GM19468 (cell line): ENCODE data around the gene DNAJC2.

Source experiments
- ATAC-seq: cut with Tn5 transposase; IDR thresholded peaks from one replicate; pipeline ENCODE4 v1.9.1; 2021; ENCODE audit warnings: mild to moderate bottlenecking, moderate library complexity, moderate number of reproducible peaks; ENCODE audit not compliant: unreplicated experiment; ENCODE audit errors: extremely low read depth

The DNAJC2 gene, protein sequence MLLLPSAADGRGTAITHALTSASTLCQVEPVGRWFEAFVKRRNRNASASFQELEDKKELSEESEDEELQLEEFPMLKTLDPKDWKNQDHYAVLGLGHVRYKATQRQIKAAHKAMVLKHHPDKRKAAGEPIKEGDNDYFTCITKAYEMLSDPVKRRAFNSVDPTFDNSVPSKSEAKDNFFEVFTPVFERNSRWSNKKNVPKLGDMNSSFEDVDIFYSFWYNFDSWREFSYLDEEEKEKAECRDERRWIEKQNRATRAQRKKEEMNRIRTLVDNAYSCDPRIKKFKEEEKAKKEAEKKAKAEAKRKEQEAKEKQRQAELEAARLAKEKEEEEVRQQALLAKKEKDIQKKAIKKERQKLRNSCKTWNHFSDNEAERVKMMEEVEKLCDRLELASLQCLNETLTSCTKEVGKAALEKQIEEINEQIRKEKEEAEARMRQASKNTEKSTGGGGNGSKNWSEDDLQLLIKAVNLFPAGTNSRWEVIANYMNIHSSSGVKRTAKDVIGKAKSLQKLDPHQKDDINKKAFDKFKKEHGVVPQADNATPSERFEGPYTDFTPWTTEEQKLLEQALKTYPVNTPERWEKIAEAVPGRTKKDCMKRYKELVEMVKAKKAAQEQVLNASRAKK

DNA sequence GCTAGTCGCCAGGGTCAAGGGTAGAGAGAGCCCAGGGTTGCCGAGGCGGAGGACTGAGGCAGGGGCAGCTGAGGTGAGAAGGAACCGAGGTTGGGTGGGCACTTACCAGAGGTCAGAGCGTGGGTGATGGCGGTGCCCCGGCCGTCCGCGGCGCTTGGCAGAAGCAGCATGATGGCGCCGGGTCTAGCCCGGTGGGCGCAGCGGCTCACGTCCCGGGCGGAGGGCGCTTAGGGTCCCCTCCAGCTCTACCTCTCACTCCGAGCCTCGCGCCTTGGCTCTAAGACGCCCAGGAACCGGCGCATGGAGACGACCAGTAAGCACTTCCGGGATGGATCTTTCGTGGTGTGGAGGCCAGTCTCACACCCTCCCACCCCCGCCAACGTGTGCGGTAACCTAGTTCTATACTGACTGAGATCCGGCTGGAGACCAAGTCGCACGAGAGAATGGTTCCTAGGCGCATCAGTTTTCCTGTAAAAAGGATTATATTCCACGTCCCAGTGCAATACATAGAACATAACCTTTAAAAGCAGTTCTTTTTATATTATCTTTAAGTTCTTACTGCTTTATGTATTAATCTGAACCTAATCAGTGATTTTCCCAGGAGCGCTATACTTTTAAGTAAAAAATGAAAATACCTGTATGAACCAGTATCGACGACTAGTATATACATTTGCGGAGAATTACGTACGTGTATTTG lies at the start of gene DNAJC2:
TSS of gene DNAJC2 (minus strand) at position 315 of the 697 bp plus-strand sequence. CDS start at position 170, 145 bp downstream.
- ATAC-seq: peak; percentile 71

DNA sequence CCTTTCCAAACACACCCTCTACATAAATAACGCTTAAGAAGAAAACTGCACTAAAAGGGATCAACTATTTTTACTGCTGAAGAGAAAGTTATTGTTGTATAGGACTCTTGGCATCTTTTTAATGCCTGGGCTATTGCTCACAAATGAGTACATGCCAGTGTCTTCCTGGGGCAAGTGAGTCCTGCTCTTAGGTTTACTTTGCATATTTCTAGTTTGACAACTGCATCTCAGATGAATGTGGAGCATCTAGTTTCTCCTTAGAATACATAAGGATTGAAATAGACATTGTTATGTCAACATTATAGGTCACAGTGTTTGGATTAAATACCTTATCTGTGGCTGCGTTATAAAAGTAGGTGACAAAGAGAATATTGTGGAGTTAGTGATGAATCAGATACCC lies 47.4 kb upstream of the DNAJC2 start:
- no peak for ATAC-seq

GRCh38 chr7:103391150-103391549 lies 46.6 kb upstream of the DNAJC2 start:
- no peak for ATAC-seq

- no peak for ATAC-seq
Measured at GRCh38 chr7:103389263-103389662, 44.7 kb upstream of the DNAJC2 start.

DNA sequence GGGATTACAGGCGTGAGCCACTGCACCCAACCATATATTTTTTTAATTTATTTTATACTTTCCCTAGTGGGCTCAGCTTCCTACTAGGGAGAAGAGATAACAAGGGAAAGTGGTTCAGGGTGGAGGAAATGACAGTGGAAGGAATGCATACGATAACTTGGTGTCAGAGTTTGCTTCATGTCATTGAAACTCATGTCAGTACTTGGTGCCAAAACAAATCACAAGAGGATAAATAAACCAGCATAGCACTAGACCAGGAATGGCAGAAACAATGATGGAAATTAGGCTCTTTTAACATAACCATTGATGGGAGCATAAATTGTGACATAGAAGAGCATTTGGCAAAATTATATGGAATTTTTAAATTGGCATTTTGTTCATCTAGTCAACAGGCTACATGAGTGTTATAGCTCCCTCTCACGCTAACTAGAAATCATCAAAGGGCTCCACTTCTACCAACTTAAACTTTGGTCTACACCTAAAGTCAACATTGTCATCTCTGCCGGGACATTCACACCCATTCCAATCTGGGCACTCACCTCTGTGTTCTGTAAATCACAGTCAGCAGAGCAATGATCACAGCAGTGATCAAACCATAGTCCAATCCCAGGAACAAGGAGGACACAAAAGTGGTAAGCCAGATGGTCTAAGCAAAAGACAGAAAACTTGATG lies 44.0 kb upstream of the DNAJC2 start:
- no peak for ATAC-seq

- ATAC-seq: no peak
Measured at GRCh38 chr7:103387242-103387641, 42.7 kb upstream of the DNAJC2 start.

DNA sequence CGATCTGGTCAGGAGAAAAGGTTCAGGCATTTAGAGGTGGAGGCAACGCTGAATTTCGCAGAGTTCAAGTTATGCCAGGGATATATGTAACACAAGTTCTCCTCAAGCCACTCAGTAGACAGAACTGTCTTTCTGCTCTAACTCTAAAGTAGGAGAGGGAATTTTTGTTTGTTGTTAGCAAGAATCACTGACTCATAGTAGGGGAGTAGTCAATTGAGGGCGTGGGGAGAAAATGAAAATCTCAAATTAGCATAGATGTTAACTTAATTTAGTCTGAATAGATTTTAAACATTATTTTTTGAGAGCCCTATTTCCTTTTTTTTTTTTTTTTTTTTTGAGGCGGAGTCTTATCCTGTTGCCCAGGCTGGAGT lies 37.5 kb upstream of the DNAJC2 start:
- ATAC-seq: no peak

DNA sequence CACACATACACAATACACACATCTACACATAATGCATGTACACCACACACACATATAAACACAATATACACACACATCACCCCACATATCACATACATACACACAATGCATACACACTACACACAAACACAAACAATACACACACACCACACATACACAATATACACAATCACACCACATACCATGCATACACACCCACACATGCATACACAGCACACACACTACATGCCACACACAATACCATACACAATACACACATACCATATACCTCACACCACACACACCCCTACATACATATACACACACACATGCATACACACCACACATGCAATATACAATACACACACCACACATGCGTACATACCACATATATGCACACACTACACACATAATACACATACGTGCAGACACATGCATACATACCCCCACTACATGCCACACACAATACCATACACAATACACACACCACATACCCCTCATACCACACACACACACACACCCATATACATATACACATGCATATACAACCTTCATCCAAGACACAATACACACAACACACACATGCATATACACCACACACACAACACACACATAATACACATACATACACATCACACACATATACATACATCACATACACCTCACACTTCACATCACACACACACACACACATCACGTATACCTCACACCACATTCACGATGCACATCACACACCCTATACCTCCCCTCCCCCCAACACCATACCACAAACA lies 36.9 kb upstream of the DNAJC2 start:
- no peak for ATAC-seq

DNA sequence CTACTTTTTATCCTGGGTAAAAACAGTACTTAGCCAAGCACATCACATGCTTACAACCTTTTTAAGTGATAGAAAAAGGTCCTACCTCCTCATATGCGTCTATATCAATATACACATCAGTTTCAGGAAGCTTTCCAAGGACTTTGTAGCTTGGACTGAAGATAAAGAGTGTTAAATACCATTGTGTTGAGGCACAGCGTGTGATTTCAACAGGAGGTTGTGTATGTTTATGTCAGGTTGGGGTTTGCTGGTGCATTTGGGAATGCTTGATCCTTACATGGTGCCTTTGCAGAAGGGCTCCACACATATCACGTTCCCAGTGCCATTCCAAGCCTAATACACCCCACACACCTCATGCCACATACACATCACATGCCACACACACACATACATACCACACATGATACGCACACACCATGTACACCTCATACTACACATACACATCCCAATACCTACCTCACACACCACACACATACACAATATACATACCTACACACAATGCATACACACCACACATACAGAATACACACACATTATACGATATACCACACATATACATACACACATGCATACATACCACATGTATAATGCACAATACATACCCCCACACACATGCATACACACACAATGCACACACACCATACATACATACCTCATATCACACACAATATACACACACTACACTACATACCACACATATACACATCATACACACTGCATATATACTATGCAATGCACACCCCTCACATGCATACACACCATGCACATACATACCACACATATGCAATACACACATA lies 36.0 kb upstream of the DNAJC2 start:
- ATAC-seq: no peak

DNA sequence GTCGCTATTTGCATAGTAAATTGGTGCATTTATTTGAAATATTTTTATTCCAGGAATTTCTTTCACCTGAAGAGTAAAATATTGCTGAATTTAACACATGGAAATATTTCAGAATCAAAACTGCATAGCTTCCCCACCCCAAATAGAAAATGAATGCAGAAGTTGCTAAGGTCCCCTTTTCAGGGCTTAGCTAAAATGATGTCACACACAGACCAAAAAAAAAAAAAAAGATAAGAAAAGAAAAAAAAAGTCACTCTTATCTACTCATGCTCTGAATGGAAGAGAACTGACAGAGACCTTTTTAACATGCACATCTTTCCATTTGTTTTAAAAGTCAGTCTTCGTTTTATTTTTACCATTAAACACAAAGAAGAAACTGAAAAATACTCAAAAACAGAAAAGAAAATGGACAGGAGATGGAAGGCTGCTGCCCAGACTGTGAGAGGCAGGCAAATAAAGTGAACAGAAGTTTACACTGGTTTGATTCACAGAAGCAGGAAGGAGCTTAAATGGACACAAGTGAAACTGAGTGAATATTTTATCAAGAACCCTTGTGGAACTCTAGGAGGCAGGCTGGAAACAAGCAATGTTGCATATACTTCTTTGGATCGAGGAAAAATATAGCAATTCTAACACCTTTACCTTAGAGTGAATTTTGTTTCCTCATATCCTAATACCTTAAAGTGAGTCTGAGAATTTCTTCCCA lies 34.9 kb upstream of the DNAJC2 start:
- ATAC-seq: no peak

GRCh38 chr7:103373866-103374643 lies 29.5 kb upstream of the DNAJC2 start:
- ATAC-seq: no peak

GRCh38 chr7:103369432-103369831 lies 24.9 kb upstream of the DNAJC2 start:
- ATAC-seq: no peak

DNA sequence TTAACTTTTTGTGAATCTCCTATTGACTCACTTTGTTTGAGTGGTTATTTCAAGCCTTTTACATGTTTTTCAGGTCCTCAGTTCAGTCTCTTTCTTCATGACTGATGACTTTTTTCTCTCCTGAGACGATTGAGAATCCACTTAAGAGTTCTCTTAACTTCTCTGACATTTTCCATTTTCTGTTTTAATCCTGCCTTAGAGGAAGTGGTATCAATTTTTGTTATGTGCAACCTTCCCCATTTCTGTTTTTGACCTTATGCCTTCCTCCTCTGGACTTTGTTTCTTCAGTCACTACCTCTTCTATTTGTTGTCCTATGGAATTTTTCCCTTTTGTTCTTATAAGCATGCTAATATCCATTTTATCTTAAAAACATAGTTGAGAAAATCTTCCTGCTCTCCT lies 5.2 kb upstream of the DNAJC2 start:
- ATAC-seq: no peak

GRCh38 chr7:103348959-103349358 lies 4.4 kb upstream of the DNAJC2 start:
- ATAC-seq: no peak

DNA sequence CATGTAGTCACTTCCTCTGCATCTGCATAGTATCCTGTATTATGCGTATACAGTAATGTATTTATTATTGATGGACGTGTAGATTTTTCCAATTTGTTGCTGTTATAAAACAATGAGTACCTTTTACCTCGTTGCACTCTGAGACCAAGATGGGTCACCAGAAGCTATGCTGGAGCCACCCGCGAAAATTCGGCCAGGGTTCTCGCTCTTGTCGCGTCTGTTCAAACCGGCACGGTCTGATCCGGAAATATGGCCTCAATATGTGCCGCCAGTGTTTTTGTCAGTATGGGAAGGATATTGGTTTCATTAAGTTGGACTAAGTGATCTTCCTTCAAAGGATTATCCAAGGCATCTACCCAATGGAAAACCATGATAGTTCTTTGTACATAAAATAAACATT lies 3.9 kb upstream of the DNAJC2 start:
- no peak for ATAC-seq

DNA sequence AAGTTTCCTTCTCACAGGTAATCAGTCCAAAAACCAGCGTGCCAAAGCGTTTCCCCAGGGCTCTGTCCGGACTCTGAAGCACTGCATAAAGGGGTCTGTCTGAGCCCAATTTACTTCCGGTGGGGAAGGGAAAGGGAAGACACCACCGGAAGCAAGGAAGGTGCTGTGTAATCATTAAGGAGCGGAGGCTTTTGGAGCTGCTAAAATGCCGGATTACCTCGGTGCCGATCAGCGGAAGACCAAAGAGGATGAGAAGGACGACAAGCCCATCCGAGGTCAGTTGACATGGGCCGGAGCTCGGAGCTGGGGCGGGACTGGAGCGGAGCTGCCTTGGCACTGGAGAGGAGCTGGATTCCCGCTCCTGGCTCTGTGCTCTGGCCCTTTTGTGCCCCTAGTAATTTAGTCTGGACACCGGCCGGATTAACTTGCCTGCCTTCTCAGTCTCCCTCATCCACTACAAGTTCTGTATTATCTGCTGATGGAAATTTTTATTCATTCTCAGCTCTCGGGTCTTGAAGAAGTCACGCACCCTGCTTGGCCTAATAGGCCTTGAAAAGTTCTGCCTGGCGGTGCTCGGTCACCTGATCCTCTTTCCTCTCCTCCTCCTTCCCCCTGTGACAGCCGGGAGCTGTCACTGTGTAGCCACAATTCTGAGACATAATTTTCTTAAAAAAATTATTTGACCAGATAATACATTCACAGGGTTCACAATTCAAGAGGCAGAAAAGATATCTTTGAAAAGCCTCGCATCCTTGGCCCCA lies 3.1 kb upstream of the DNAJC2 start, which contains the start of gene PSMC2:
TSS of gene PSMC2 (plus strand) at position 137 of the 761 bp plus-strand sequence. CDS start at position 206, 69 bp downstream.
- peak; percentile 63 for ATAC-seq

- no peak for ATAC-seq
Measured at GRCh38 chr7:103346396-103346795, 1.8 kb upstream of the DNAJC2 start.
